ENCODE data around the gene POMP. TPM values are rescaled to one million over a fixed set of nuclear protein-coding genes. Genes with fewer than 3 reads are reported as not detected.

The POMP gene
- total RNA-seq, 4 donors from 2014 or later, result 162 to 188 (median 176) TPM

DNA sequence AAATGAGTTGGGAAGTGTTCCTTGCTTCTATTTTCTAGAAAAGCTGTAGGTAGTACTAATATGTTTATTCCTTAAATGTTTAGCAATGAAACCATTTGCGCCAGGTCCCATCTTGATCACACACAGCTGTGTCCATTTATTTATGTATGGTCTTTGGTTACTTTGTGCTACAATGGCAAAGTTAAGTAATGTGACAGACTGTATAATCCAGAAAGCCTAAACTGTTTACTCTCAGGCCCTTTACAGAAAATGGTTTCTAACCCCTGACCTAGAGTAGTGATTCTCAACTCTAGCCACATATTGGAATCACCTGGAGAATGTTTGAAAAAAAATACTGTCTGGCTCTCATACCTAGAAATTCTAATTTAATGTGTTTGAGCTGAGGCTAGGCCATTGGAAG is 38.5 kb downstream of the POMP start:
- Histone ChIP-seq H3K4me3 (no peak overlapping the region), H3K27ac (no peak overlapping the region), H3K36me3 (peaks cover 0 to 48% of the 10 kb centered on the region in 2 donors), H3K4me1 (no peaks in the 10 kb centered on the region), H3K27me3 (no peaks in the 10 kb centered on the region), H3K9me3 (no peaks in the 10 kb centered on the region)
- intact Hi-C loops (cut with DNase I; ENCODE audit: low total_unique reads) (no loop called here), in situ Hi-C loops (cut with MboI; ENCODE audit: low sequenced_read_pairs in 4 of 4) (no loop called here)
- DNase-seq (no peak), ATAC-seq (no peak)
- TF ChIP-seq, protein P1, sequence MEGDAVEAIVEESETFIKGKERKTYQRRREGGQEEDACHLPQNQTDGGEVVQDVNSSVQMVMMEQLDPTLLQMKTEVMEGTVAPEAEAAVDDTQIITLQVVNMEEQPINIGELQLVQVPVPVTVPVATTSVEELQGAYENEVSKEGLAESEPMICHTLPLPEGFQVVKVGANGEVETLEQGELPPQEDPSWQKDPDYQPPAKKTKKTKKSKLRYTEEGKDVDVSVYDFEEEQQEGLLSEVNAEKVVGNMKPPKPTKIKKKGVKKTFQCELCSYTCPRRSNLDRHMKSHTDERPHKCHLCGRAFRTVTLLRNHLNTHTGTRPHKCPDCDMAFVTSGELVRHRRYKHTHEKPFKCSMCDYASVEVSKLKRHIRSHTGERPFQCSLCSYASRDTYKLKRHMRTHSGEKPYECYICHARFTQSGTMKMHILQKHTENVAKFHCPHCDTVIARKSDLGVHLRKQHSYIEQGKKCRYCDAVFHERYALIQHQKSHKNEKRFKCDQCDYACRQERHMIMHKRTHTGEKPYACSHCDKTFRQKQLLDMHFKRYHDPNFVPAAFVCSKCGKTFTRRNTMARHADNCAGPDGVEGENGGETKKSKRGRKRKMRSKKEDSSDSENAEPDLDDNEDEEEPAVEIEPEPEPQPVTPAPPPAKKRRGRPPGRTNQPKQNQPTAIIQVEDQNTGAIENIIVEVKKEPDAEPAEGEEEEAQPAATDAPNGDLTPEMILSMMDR (IDR thresholded peaks at IDR 0.05 in 4 of 5, conservative IDR thresholded peaks at IDR 0.05 in 1 of 5), result no peak
- no peak for TF ChIP-seq POLR2A (IDR thresholded peaks at IDR 0.05)

DNA sequence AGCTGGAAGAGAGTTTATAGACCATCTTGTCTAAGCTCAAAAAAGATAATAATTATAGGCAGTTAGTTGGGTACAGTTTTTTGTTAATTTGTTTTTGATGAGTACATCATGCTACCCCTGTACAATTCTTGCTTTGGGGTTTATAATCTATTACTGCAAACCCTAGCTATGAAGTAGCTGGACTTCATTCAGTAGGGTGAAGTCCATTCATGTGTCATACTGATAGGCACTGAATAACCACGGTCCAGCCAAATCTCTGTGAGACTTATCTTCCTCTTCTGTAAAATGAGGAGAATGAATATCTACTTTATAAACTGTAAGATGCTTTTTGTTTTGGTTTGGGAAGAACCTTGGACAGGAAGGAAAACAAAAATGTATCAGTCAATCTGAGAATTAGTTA is 40.3 kb downstream of the POMP start:
- H3K27me3 ChIP-seq, result no peaks in the 10 kb centered on the region
- ATAC-seq (no peak), DNase-seq (no peak)
- peaks cover 0 to 66% of the 10 kb centered on the region in 2 donors for H3K36me3 ChIP-seq
- intact Hi-C loops (cut with DNase I; ENCODE audit: low total_unique reads) (no loop called here), in situ Hi-C loops (cut with MboI; ENCODE audit: low sequenced_read_pairs in 4 of 4) (no loop called here)
- H3K9me3 ChIP-seq, result no peaks in the 10 kb centered on the region
- no peak overlapping the region for H3K27ac ChIP-seq
- TF ChIP-seq POLR2A (IDR thresholded peaks at IDR 0.05), result no peak
- TF ChIP-seq, protein P1 (IDR thresholded peaks at IDR 0.05 in 4 of 5, conservative IDR thresholded peaks at IDR 0.05 in 1 of 5), result no peak
- H3K4me3 ChIP-seq, result no peak overlapping the region
- no peaks in the 10 kb centered on the region for H3K4me1 ChIP-seq

DNA sequence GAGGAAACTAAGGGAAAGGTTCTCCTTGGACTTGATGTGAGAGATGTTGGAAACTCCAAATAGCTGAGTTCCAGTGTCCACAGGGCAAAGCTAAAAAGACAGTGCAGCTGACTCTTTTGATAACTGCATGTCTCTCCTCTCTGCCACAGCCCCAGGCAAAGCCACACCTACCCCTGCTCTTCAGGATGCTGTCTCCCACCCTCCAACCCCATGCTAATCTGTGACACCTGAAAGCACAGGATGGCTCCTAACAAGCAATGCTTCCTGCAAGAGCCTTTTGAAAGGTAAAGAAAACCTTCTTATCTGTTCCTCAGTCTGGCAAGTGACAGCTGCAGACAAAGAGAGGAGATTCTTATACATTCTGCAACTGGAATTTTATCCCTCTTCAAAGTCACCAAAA is 45.4 kb downstream of the POMP start:
- DNase-seq (no peak), ATAC-seq (no peak)
- Histone ChIP-seq H3K4me1 (peaks cover 0 to 24% of the 10 kb centered on the region in 2 donors), H3K27me3 (no peaks in the 10 kb centered on the region), H3K36me3 (peaks cover 0 to 51% of the 10 kb centered on the region in 2 donors), H3K9me3 (no peaks in the 10 kb centered on the region), H3K4me3 (no peak overlapping the region), H3K27ac (no peak overlapping the region)
- in situ Hi-C loops (cut with MboI; ENCODE audit: low sequenced_read_pairs in 4 of 4), result loop anchor here in 1 of 4 donors (25.0 kb wide), 1 partner anchor 567 kb away; the partner anchor contains the start of gene PAN3
- no peak for TF ChIP-seq POLR2A (IDR thresholded peaks at IDR 0.05)
- TF ChIP-seq, protein P1 (IDR thresholded peaks at IDR 0.05 in 4 of 5, conservative IDR thresholded peaks at IDR 0.05 in 1 of 5), result no peak
- intact Hi-C loops (cut with DNase I; ENCODE audit: low total_unique reads), result no loop called here

GRCh38 chr13:28704919-28705318 is 46.0 kb downstream of the POMP start:
- in situ Hi-C loops (cut with MboI; ENCODE audit: low sequenced_read_pairs in 4 of 4), result loop anchor here in 1 of 4 donors (25.0 kb wide), 1 partner anchor 568 kb away; the partner anchor contains the start of gene PAN3
- Histone ChIP-seq H3K4me3 (no peak overlapping the region), H3K4me1 (peaks cover 0 to 24% of the 10 kb centered on the region in 2 donors), H3K36me3 (peaks cover 0 to 45% of the 10 kb centered on the region in 2 donors), H3K9me3 (no peaks in the 10 kb centered on the region), H3K27me3 (no peaks in the 10 kb centered on the region), H3K27ac (no peak overlapping the region)
- DNase-seq (no peak), ATAC-seq (no peak)
- intact Hi-C loops (cut with DNase I; ENCODE audit: low total_unique reads), result no loop called here
- TF ChIP-seq, protein P1 (IDR thresholded peaks at IDR 0.05 in 4 of 5, conservative IDR thresholded peaks at IDR 0.05 in 1 of 5), result no peak
- no peak for TF ChIP-seq POLR2A (IDR thresholded peaks at IDR 0.05)

All from gastrocnemius medialis (tissue), 4 donors.